Measurements from ENCODE around the gene ZFP1.

Gene ZFP1

DNA sequence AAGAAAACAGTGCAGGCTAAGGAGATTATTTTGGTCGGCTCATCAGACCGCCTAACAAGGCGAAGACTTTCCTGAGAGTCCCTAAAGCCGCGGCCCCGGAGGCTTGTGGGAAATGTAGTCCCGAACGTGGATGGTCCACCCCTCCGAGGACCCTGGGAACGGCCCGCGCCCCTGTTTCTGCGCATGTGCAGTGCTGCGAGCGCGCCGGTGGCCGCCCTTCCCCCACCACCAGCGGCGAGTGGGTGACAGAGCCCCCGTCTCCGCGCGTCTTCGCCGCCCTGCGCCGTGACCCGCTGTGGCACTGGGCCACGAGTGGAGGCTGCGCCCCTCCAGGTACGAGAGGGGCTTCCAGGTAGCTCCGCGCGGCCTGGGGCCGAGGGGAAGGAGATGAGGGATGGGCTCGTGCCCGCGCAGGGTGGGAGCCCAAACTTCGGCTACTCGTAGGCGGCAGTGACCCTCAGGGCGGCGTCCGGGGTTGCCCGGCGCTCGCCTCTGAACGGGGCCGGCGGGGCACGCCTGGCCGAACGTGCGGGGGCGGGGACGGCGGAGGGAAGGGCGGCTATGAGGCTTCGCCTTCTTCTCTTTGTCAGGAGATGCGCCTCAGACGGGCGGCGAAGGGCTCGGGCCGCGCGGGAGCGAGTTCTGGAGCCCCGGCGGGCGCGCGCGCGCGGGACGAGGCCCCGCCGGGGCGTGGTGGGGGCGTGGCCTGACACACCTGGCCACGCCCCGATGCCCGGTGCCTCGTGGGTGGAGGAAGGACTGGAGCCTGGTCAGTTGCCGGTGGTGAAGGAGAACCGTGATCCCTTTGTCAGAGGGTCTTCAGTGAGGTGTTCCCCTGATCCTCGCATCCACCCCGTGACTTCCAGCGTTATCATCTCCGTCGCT, at the start of gene ZFP1:
Gene ZFP1, plus strand, starts transcription at position 214 of the 885 bp plus-strand sequence. CDS start 4,428 bp downstream, outside the sequence.
- DNase-seq = peak; percentile 91 to 94

GRCh38 chr16:75099075-75099667, 49.2 kb upstream of the ZFP1 start:
- no peak for DNase-seq

DNA sequence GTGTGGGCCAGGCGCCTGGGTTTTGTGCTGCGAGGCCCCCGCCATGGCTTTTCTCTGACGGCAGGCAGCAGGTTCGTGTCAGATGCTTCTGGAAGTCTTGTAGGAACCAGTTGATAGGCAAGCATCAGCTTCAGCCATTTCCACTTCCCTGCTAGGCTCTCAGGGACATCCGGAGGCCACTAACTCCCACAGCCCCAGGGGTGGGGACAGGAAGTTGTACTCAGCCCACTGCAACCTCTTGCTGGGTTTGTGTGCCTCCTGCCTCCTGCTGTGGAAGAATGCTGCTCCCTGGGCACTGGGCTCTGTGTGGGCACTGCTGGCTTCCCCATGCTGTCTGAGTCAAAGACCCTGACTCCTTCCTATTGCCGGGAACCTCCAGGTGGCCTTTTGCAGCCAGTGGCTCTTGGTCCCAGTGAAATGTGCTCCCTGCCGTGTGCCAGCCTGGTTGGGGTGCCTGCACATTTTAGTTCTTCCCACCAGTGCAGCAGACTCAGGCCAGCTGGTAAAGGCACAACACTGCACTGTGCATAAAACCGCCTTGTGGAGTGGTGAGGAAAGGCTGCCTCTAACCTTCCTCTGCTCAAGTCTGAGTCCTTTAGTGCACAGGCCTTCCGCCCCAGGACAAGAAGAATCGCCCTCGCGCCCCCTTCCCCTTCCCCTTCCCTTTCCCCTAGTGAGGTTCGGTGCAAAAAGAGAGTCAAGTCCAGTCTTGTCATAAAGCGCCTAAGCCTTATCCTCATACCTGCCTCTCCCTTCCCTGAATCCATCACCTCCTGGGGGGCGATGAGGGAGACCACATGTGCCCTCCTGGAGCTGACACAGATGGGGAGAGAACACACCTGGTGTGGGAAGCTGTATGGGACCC, 48.4 kb upstream of the ZFP1 start:
- DNase-seq = peak in 1 of 2 experiments; percentile 17

GRCh38 chr16:75100603-75100990, 47.7 kb upstream of the ZFP1 start:
- DNase-seq = no peak

- no peak for DNase-seq
Measured at GRCh38 chr16:75101635-75102034, 46.7 kb upstream of the ZFP1 start.

- no peak for DNase-seq
Measured at GRCh38 chr16:75102595-75102994, 45.7 kb upstream of the ZFP1 start.

DNA sequence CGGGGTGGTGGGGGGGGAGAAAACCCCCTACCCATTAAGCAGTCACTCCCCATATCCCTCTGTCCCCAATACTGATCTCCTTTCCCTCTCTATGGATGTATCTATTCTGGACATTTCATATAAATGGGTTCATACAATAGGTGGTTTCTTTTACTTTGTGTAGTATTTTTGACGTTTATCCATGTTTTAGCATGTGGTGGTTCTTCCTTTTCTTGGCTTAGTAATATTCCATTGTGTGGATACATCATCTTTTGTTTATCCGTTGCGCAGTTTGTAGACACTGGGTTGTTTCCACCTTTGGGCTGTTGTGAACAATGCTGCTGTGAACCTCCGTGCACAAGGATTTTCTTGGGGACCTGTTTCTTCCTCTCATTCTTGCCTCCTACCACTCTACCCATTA, 44.3 kb upstream of the ZFP1 start:
- DNase-seq = no peak

- DNase-seq = no peak
Measured at GRCh38 chr16:75104836-75105235, 43.5 kb upstream of the ZFP1 start.

DNA sequence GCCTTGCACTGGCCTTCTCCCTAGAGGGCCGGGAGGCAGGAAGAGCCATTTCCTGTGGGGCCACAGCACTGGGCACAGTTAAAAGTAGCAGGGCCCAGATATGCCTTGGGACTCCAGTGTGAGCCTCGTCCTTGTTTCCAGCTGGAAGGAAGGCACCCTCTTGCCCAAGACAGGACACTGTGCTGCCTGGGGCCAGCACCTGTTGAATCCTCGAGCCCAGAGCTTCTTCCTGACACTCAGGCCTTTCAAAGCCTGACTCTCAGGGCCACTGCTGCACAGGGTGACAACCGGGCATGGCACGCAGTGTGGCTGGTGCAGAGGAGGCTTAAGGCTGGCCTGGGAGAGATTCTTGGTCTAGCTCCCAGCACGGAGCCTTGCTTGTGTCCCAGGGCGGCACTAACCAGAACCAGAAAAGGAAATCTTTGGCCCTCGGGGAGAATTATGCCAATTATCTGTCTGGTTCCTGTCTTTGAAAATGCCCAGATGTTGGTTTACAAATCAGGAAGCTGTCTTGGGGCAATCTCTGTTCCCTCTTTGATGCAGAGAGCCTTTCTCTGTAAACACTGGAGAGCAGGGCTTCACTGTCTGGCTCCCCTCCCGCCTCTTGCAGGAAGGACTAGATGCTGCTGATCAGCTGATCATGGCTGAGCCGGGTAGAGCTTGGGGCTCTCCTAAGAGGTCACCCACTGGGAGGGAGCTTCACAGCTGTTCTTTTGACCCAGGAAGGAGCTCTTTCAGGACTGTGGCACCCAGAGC, 42.8 kb upstream of the ZFP1 start:
- no peak for DNase-seq

GRCh38 chr16:75106351-75107274, 41.7 kb upstream of the ZFP1 start:
- DNase-seq = no peak

- no peak for DNase-seq
Measured at GRCh38 chr16:75107505-75107904, 40.8 kb upstream of the ZFP1 start.

DNA sequence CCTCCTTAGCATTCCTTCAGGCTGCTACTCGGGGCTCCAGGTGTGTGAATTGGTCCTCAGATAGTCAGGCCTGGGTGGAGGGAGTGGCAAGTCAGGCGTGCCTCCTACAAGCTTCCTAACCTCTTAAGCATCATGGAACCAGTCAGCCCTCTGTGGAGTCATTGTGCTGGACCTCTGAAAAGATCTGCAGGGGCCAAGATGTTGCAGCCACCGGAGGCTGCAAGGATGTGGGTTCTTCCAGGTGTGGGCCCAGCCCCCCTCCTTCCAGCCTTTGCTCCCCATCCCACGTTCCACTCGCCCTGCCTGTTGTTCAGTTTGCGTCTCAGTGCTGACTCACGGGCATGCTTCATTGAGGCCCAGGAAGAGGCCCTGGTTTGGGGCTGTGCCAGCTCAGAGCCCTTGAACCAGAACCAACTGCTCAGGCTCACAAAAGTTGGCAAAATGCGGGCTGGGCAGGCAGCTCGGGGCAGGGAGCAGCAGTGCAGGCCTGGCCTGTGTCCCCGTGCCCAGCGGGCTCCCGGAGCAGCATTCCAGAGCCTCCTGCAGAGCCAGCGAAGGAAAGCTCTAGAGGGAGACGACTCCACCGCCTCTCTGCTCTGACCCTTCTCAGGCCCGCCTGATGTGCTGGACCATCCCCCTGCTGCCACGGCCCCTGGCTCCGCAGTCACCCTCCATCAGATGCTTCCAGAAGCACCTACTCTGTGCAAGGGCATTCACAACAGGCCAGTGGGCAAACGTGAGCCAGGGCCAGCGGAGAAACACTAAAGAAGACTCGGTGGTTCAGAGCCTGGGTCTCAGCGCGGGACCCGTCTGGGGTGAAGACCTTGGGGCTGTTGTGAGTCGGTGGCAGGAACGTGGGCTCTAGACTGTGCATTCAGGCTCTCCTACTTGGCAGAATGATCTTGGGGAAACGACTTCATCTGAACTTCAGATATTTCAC, 39.3 kb upstream of the ZFP1 start:
- peak; percentile 71 to 80 for DNase-seq

GRCh38 chr16:75109732-75110243, 38.5 kb upstream of the ZFP1 start:
- DNase-seq = no peak

GRCh38 chr16:75110637-75111513, 37.4 kb upstream of the ZFP1 start:
- peak; percentile 68 to 76 for DNase-seq

GRCh38 chr16:75111514-75111940, 36.8 kb upstream of the ZFP1 start:
- no peak for DNase-seq

GRCh38 chr16:75111961-75112733, 36.2 kb upstream of the ZFP1 start:
- DNase-seq = no peak

DNA sequence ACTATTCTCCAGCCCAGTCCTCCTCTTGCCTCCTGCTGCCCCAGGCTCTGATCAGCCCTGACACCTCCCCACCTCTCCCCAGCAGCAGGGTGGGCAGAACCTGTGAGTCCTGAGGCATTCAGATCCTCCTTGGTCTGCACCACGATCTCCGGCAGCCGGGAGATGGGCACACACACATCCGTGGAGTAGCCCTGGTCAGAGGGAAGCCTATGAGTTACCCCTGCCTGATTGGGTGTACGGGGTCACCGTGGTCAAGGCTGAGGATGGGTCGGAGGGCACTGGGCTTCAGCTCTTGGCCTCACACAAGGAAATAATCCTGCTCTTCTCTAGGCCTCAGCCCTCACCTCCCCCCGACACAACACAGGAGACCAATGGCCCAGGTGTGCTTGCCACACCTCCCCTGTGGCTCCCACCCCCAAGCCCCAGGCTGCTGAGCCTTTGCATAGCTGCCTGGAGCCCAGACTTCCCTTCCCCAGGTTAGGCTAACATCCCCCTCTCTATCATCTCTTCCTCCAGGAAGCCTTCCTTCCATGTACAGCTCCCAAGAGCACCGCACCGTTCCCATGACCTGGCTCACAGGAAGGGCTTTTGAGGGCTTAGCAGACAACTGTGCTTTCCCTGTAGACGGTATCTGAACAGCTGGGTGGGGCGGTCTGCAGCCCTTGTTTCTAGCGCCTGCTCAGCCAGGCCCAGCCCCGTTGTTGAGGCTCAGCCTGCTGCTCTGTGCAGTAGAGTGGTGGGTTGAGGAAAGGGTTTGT, 35.4 kb upstream of the ZFP1 start:
- no peak for DNase-seq

Measured in stimulated activated CD4-positive, alpha-beta T cell treated with anti-CD3 and anti-CD28 coated beads, Interleukin-4, amount 100 ng/mL, for 4 hours (primary cell).